Measurements from ENCODE around the gene DSTN.
A peak's percentile ranks its signal among the peaks of the same experiment; 100 is the strongest.
"Not testable (repeated sequence)": the region's sequence is repeated elsewhere in the genome, so short reads cannot be mapped to it uniquely, and the experiment has no call there.

The DSTN gene

DNA sequence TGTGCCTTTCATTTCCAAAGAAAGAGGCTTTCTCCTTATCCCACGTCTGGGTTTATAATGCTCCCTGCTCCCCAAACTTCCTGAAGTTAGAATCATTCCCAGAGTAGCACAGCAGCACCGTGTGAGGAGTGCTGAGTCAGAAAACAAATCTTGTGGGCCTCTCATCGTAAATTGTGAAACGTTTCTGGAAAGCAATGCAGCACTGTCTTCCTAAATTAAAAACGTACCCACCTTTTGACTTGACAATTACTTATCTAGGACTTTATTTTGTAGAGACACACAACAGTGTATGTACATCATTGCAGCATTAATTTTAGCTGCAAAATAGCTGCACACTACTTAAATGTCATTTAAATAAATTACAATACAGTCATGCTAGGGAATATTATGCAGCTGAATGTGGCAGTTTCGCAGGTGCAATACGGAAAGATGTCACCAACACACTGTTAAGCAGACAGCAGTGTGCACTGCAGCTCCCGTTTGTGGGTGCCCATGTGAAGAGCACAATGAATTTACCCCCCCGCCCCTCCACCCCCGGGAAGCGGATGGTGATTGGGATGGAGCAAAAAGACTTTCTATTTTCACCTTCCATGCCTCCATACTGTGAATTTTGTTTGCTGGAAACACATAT lies 81.4 kb downstream of the DSTN start:
- DNase-seq (ENCODE audit: low spot score) = peak; percentile 74

- DNase-seq (ENCODE audit: low spot score) = no peak
Measured at GRCh38 chr20:17651760-17652388, 82.0 kb downstream of the DSTN start.

GRCh38 chr20:17652411-17652810 lies 82.5 kb downstream of the DSTN start:
- no peak for DNase-seq (ENCODE audit: low spot score)

DNA sequence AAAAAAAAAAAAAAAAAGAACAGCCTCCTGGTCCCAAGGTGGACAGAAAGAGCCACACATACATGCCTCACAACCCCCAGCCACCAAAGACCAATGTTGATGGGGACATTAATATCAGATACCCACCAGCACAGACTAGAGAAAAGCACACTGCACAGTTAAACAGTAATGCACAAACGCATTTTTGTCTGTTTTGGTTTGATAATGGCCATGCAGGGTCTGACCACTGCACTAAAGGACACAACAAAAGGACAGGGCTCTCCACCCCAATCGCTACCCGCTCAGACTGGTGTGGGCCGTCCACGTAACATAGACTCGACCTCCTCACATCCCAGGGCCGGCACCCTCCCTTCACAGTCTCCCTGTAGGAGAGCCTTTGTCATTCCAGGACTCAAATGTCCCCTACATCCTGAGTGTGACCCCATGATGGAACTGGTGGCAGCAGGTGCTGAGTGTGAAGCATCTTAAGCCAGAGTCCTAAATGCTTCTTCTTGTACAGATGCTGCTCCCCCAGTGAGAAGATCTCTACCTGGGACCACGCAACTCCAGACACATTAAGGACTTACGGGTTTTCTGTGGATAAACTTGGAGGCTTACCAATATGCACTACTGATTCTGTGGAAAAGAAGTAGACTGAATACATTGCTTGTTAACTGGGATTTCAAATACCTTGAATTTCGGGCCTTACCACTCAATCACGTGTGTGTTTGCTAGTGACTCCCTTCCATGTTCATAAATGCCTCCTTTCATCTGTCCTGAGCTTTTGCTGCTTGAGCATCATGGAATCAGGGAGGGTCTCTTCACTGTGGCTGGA lies 84.2 kb downstream of the DSTN start:
- DNase-seq (ENCODE audit: low spot score) = no peak

- DNase-seq (ENCODE audit: low spot score) = peak; percentile 62
Measured at GRCh38 chr20:17654649-17655285, 84.9 kb downstream of the DSTN start.

DNA sequence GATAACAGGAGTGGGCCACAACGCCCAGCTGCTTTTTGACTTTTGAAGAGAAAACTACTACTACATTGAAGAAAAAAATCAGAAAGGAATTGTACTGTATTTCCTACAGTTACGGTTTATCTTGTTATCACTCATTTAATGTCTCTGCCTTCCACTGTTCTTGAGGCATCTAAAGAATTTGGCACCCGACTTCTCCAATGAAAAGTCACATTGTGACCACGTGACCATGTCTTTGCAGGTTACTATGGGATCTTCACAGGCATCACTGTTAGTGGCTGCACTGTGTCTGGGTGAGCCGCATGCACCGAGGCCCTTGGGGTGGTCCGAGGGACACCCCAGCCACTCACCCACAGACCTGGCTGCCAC lies 85.4 kb downstream of the DSTN start:
- no peak for DNase-seq (ENCODE audit: low spot score)

DNA sequence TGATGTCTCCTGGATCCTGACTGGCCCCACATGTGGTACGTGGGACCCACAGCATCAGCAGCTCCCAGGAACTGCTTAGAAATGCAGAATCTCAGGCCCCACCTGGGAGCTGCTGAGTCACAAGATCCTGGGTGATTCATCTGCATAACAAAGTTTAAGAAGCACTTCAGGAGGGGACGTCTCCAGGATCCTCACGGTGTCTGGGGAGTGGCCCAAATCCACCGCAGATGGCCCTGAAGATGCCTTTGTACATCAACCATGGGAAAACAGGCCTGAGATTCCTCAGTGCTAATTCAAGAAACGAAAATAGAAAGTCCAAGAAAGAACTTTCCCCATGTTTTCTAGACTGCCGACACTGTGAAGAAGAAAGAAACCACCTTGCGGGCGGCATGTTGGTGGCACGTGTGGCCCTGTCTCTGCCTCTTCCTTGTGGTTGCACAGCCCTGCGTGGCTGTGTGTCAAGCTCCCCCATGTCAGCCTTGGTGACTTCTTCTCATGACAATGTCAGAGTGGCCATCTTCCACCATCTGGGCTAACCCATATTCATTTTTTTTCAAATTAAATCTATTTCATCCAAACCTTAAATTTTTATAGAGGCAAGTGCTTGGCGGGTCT lies 86.1 kb downstream of the DSTN start:
- peak; percentile 64 for DNase-seq (ENCODE audit: low spot score)

DNA sequence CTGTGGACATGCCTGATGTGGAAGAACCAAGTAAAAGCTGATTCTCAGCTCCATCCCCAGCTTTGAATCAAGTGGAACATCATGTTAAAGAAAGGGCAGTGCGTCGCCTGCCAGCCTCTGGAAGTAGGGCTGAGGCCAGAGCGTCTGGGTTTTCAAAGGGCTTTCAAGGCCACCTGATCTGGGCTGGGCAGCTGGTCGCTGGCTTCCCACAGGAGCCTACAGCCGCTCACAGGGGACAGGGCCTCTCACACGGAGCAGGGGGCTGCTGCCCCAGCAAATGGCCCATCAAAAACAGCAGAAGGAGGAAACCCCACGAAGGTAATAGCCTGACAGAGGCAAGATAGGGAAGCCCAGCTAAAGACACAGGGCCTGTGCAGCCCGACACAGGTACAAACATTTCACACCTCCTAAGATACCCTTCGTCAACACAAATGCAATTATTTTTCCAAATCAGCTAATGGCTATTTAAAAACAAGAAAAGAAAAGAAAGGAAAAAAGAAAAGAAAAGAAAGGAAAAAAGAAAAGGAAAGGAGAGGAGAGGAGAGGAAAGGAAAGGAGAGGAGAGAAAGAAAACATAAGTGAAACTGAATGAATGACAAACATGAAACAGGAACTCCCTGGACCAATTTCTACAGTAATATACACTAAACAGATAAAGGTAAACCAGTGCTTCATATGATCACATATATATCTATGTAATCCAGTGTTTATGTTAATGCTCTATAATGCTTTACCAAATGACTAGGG lies 87.4 kb downstream of the DSTN start:
- no peak for DNase-seq (ENCODE audit: low spot score)

DNA sequence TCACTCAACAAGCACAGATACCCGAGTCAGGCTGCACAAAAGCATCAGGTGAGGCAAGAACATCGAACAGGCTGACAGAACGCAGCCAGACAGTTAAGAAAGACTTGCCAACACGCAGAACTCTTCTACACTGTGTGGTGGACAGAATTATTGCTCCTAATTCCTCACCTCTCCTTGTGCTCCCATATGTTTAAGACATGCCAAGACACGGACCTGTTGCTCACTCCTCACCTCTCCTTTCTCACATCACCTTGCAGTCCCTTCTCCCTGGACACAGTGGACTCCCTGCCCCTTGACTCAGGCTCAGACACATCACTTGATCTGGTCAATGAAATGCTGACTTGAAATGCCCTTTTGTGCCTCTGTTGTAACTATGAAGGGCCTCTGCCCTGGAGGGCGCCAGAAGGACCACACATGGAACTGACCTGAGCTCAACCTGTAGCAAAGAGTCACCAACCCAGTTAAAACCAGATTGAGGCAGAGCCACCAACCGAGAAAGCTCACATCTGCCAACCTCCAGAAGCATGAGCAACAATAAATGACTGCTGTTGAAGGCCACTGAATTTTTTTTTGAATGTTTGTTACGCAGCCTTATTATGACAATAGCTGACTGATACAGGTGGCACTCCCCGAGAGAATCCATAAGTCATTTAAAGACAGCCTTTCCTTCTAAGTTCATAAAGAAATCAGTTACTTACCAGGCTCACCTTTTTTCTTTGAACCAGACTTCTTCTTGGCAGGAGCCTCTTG lies 88.2 kb downstream of the DSTN start:
- no peak for DNase-seq (ENCODE audit: low spot score)

DNA sequence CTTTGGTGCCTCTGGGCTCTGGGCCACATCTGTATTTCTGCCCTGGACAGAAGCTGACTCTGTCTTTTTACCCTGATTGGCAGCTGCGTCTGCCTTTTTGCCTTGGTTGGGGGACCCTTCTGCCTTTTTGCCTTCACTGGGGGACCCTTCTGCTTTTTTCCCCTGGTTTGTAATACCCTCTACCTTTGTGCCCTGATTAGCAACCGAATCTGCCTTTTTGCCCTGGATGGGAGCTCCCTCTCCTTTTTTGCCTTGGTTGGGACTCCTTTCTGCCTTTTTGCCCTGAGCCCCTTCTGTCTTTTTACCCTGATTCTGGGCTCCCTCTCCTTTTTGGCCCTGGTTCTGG lies 88.7 kb downstream of the DSTN start:
- DNase-seq (ENCODE audit: low spot score) = no peak

DNA sequence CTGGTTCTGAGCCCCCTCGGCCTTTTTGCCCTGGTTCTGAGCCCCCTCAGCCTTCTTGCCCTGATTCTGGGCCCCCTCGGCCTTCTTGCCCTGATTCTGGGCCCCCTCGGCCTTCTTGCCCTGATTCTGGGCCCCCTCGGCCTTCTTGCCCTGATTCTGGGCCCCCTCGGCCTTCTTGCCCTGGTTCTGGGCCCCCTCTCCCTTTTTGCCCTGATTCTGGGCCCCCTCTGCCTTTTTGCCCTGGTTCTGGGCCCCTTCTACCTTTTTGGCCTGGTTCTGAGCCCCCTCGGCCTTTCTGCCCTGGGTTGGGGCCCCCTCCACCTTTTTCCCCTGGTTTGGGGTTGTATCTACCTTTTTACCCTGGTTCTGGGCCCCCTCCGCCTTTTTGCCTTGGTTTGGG lies 89.5 kb downstream of the DSTN start:
- DNase-seq (ENCODE audit: low spot score) = not testable (repeated sequence)
